ENCODE data around the gene TMEM131L.

GRCh38 chr4:153512952-153513500 lies 46.9 kb downstream of the TMEM131L start:
- no peak for TF ChIP-seq CTCF (IDR thresholded peaks at IDR 0.05; ENCODE audit: low read depth, low read length, missing input control)
- no peak for TF ChIP-seq RXRA (IDR thresholded peaks at IDR 0.05)
- no peak for TF ChIP-seq RAD21 (IDR thresholded peaks at IDR 0.05)
- TF ChIP-seq ATF3 (IDR thresholded peaks at IDR 0.05), result no peak
- TF ChIP-seq YY1 (IDR thresholded peaks at IDR 0.05), result no peak
